ENCODE results near the gene CMTR1. TPM values are rescaled to one million over a fixed set of nuclear protein-coding genes. Genes with fewer than 3 reads are reported as not detected.
"Not testable (repeated sequence)": the region's sequence is repeated elsewhere in the genome, so short reads cannot be mapped to it uniquely, and the experiment has no call there.

The CMTR1 gene
- total and polyA plus RNA-seq, 11 donors, result 16.3 to 40.7 (median 28.4) TPM

- ATAC-seq, result no peak
- H3K27ac ChIP-seq, result no peak overlapping the region
- no peak overlapping the region for H3K4me3 ChIP-seq
- no peak for TF ChIP-seq CTCF (IDR thresholded peaks at IDR 0.05)
- TF ChIP-seq POLR2A (IDR thresholded peaks at IDR 0.05), result no peak
- WGBS, 4 donors, result 55 to 62% (median 58%) methylated on average over 4 of the region's 4 CpGs
- DNase-seq, result no peak
- H3K9me3 ChIP-seq, result no peaks in the 10 kb centered on the region
- H3K4me1 ChIP-seq, result peaks cover 0 to 5% (median 0%) of the 10 kb centered on the region in 12 donors
- no peaks in the 10 kb centered on the region for H3K36me3 ChIP-seq
- intact Hi-C loops (cut with DNase I), result no loop called here
- H3K27me3 ChIP-seq, result no peaks in the 10 kb centered on the region
These were observed 33.1 kb upstream of the CMTR1 start for GRCh38 chr6:37399795-37400490.

GRCh38 chr6:37401658-37402057, 31.4 kb upstream of the CMTR1 start:
- intact Hi-C loops (cut with DNase I); ATAC-seq: not testable (repeated sequence)

GRCh38 chr6:37406726-37407341, 26.2 kb upstream of the CMTR1 start:
- no peaks in the 10 kb centered on the region for H3K27me3 ChIP-seq
- 64 to 66% (median 65%) methylated on average over 3 of the region's 3 CpGs for WGBS, 4 donors
- ATAC-seq (no peak), DNase-seq (no peak)
- TF ChIP-seq CTCF (IDR thresholded peaks at IDR 0.05) (no peak), POLR2A (IDR thresholded peaks at IDR 0.05) (no peak)
- intact Hi-C loops (cut with DNase I), result no loop called here
- H3K4me3 ChIP-seq, result no peak overlapping the region
- no peaks in the 10 kb centered on the region for H3K36me3 ChIP-seq
- peaks cover 0 to under 1% (median 0%) of the 10 kb centered on the region in 12 donors for H3K4me1 ChIP-seq
- H3K9me3 ChIP-seq, result no peaks in the 10 kb centered on the region
- no peak overlapping the region for H3K27ac ChIP-seq

More at GRCh38 chr6:37401658-37402057, 31.4 kb upstream of the CMTR1 start:
- H3K27me3 ChIP-seq, H3K9me3 ChIP-seq, H3K4me1 ChIP-seq, H3K36me3 ChIP-seq, H3K4me3 ChIP-seq, DNase-seq: not testable (repeated sequence)
- H3K27ac ChIP-seq, result peak overlapping the region in 1 of 12 donors; percentile 39

GRCh38 chr6:37407948-37408347, 25.1 kb upstream of the CMTR1 start:
- ATAC-seq, result no peak
- no peak for DNase-seq
- Histone ChIP-seq H3K27me3 (no peaks in the 10 kb centered on the region), H3K4me3 (no peak overlapping the region), H3K27ac (no peak overlapping the region), H3K9me3 (no peaks in the 10 kb centered on the region), H3K4me1 (no peaks in the 10 kb centered on the region), H3K36me3 (no peaks in the 10 kb centered on the region)
- intact Hi-C loops (cut with DNase I), result no loop called here
- TF ChIP-seq POLR2A (IDR thresholded peaks at IDR 0.05) (no peak), CTCF (IDR thresholded peaks at IDR 0.05) (no peak)
- 76 to 85% (median 79%) methylated on average over 5 of the region's 5 CpGs for WGBS, 4 donors
